GM12878 (cell line): ENCODE measurements around the gene KCNC1. TPM values are rescaled to one million over a fixed set of nuclear protein-coding genes. Genes with fewer than 3 reads are reported as not detected.

ENCODE experiments used
- ATAC-seq: fragments of 200-7000 bp; cut with Tn5 transposase; 3 replicates; pipeline ENCODE4 v1.9.1; 2020; ENCODE audit warnings: mild to moderate bottlenecking, moderate library complexity
- BruUV-seq: library from RNA; stranded (reverse); fragments of 400-500 nt; replicated peaks from 2 replicates; lab custom pipeline; 2021; lab: Mats Ljungman, UMichigan
- CTCF ChIA-PET: fragments of 300-600 bp; sonication (Branson Sonifier 250); formaldehyde crosslinking; extraction: SDS; loops from one replicate; lab custom pipeline; 2021; ENCODE audit warnings: inconsistent platforms; lab: Yijun Ruan, JAX
- POLR2A ChIA-PET: fragments of 350-600 bp; formaldehyde crosslinking; extraction: SDS; loops from one replicate; lab custom pipeline; 2021; ENCODE audit warnings: inconsistent platforms; lab: Charles Lee
- RAD21 ChIA-PET: fragments of 300-600 bp; sonication (Branson Sonifier 250); formaldehyde crosslinking; loops from one replicate; lab custom pipeline; 2023; ENCODE audit warnings: antibody characterized with exemption; ENCODE audit not compliant: unreplicated experiment; lab: Charles Lee
- SMC1A ChIA-PET: fragments of 300-600 bp; sonication (Branson Sonifier 250); formaldehyde crosslinking; loops from one replicate; lab custom pipeline; 2023; ENCODE audit not compliant: unreplicated experiment, uncharacterized antibody; lab: Charles Lee
- DNase-seq: peaks from one replicate; pipeline ENCODE4 v3.0.0-alpha.2; 2011; ENCODE audit warnings: low read depth, low spot score
- FAIRE-seq: peaks from 3 replicates; lab custom pipeline; 2011; peaks lifted over from hg19 to GRCh38; lab: Jason Lieb, UNC
- H2AFZ ChIP-seq: 2 replicates; pipeline ENCODE4 v1.6.0; 2011; ENCODE audit warnings: low read depth, low read length, control low read depth; ENCODE audit not compliant: control insufficient read depth
- H3K27ac ChIP-seq: 2 replicates; pipeline ENCODE4 v1.5.1; 2011; ENCODE audit warnings: control low read depth; ENCODE audit not compliant: control insufficient read depth, insufficient read depth
- H3K27me3 ChIP-seq, 2 experiments: replicated peaks in 1 of 2; 2 replicates each; pipeline versions ENCODE4 v1.6.0 to v1.6.1; 2011; ENCODE audit warnings: low read length in 1 of 2; ENCODE audit not compliant: control insufficient read depth in 2 of 2, insufficient read depth in 2 of 2
- H3K36me3 ChIP-seq, 2 experiments: 2 replicates each; pipeline ENCODE4 v1.5.1; 2011; ENCODE audit warnings: low read length in 1 of 2; ENCODE audit not compliant: control insufficient read depth in 2 of 2, insufficient read depth in 2 of 2
- H3K4me1 ChIP-seq: 2 replicates; pipeline ENCODE4 v1.6.1; 2011; ENCODE audit warnings: mild to moderate bottlenecking, low read length, moderate library complexity, mixed read lengths; ENCODE audit not compliant: control insufficient read depth, insufficient read depth
- H3K4me2 ChIP-seq: 2 replicates; pipeline ENCODE4 v1.6.0; 2011; ENCODE audit warnings: control low read depth; ENCODE audit not compliant: control insufficient read depth, insufficient read depth
- H3K4me3 ChIP-seq: fragments of 200-600 bp; sonication (generic); 2 replicates; pipeline ENCODE4 v1.5.1; 2016
- H3K79me2 ChIP-seq: 2 replicates; pipeline ENCODE4 v1.6.0; 2011; ENCODE audit warnings: low read length; ENCODE audit not compliant: control insufficient read depth, insufficient read depth
- H3K9ac ChIP-seq: 2 replicates; pipeline ENCODE4 v1.8.0; 2011; ENCODE audit warnings: low read length, control low read depth, mixed read lengths; ENCODE audit not compliant: control insufficient read depth, insufficient read depth
- H3K9me3 ChIP-seq: replicated peaks from 3 replicates; pipeline ENCODE4 v1.5.1; 2011; ENCODE audit warnings: mild to moderate bottlenecking, low read length; ENCODE audit not compliant: control insufficient read depth, insufficient read depth
- H4K20me1 ChIP-seq: 2 replicates; pipeline ENCODE4 v1.6.0; 2011; ENCODE audit not compliant: control insufficient read depth, insufficient read depth
- CHD2 ChIP-seq: IDR thresholded peaks from 2 replicates; pipeline ENCODE4 v1.6.1; 2011; ENCODE audit warnings: low read depth, low read length, improper control_type of control experiment, borderline replicate concordance
- FOS ChIP-seq: IDR thresholded peaks from 3 replicates; pipeline ENCODE4 v1.6.1; 2011; ENCODE audit warnings: borderline replicate concordance; ENCODE audit not compliant: insufficient read length; ENCODE audit errors: extremely low read depth
- HDGF ChIP-seq: fragments of 450-650 bp; IDR thresholded peaks from 2 replicates; pipeline ENCODE4 v1.6.1; 2016; ENCODE audit warnings: antibody characterized with exemption
- KAT2A ChIP-seq: conservative IDR thresholded peaks from 2 replicates; pipeline ENCODE4 v1.6.1; 2011; ENCODE audit warnings: low read depth, low read length; ENCODE audit not compliant: control insufficient read depth
- KDM1A ChIP-seq: fragments of 200-600 bp; sonication (generic); IDR thresholded peaks from 2 replicates; pipeline ENCODE4 v1.6.1; 2016; ENCODE audit warnings: borderline replicate concordance
- KLF5 ChIP-seq: fragments of 450-650 bp; IDR thresholded peaks from 2 replicates; pipeline ENCODE4 v1.6.1; 2014; ENCODE audit warnings: mild to moderate bottlenecking; ENCODE audit not compliant: partially characterized antibody
- MYC ChIP-seq: IDR thresholded peaks from 2 replicates; pipeline ENCODE4 v1.6.1; 2011; ENCODE audit warnings: mild to moderate bottlenecking, low read length, moderate library complexity, inconsistent platforms; ENCODE audit not compliant: insufficient read depth, insufficient replicate concordance, insufficient read length, severe bottlenecking
- NR2C1 ChIP-seq: fragments of 450-650 bp; IDR thresholded peaks from 2 replicates; pipeline ENCODE4 v1.6.1; 2017; ENCODE audit warnings: antibody characterized with exemption, mild to moderate bottlenecking, moderate library complexity
- PAX8 ChIP-seq: fragments of 450-650 bp; IDR thresholded peaks from 2 replicates; pipeline ENCODE4 v1.6.1; 2017; ENCODE audit warnings: mild to moderate bottlenecking, moderate library complexity
- SMARCA5 ChIP-seq: fragments of 450-650 bp; IDR thresholded peaks from 2 replicates; pipeline ENCODE4 v1.6.1; 2017; ENCODE audit warnings: mild to moderate bottlenecking
- STAT3 ChIP-seq: IDR thresholded peaks from 2 replicates; pipeline ENCODE4 v1.6.1; 2011; ENCODE audit warnings: low read depth, low read length, improper control_type of control experiment
- YBX1 ChIP-seq: fragments of 450-650 bp; IDR thresholded peaks from 2 replicates; pipeline ENCODE4 v1.6.1; 2016; ENCODE audit warnings: antibody characterized with exemption
- ZNF24 ChIP-seq: fragments of 450-650 bp; IDR thresholded peaks from 2 replicates; pipeline ENCODE4 v1.6.1; 2017; ENCODE audit warnings: antibody characterized with exemption, mild to moderate bottlenecking
- ZNF274 ChIP-seq: IDR thresholded peaks from one replicate; pipeline ENCODE4 v1.8.0; 2011; ENCODE audit not compliant: insufficient read length, insufficient read depth
- ZNF622 ChIP-seq: fragments of 450-650 bp; IDR thresholded peaks from 2 replicates; pipeline ENCODE4 v1.6.1; 2017; ENCODE audit warnings: mild to moderate bottlenecking, inconsistent platforms
- WGBS: methylation state at CpG from one replicate; pipeline ENCODE4 v1.1.6; 2016; ENCODE audit warnings: low lambda C conversion rate; ENCODE audit not compliant: insufficient replicate concordance, insufficient coverage; ENCODE audit errors: missing lambda C conversion rate; 5-methylcytosine and 5-hydroxymethylcytosine counted together
- in situ Hi-C: fragments of 300-500 bp; cut with MboI; formaldehyde crosslinking; loops from 9 replicates; pipeline ENCODE4 v1.14.3; 2018; ENCODE audit warnings: mixed read lengths
- intact Hi-C: fragments of 100-400 bp; cut with micrococcal nuclease; formaldehyde crosslinking; loops from one replicate; pipeline ENCODE4 v1.14.2; 2022; ENCODE audit not compliant: unreplicated experiment
- polyA plus RNA-seq, 11 experiments: library from polyadenylated mRNA; depleted of rRNA in 4 of 11; unstranded in 6 of 11; stranded (reverse) in 5 of 11; fragments of >200 nt; fragmentation: Nextera tagmentation in 4 of 11; fragmentation: Illumina TruSeq in 1 of 11; extraction: Ambion mirVana in 4 of 11; extraction: Trizol in 1 of 11; gene quantifications; 1 replicate in 1 of 11; 2 replicates in 10 of 11; pipeline versions ENCODE4 v1.2.1 to v1.2.3, GENCODE V29; 2011 to 2016; ENCODE audit warnings: inconsistent platforms in 2 of 11, missing spikeins in 2 of 11, low read depth in 1 of 11
- total RNA-seq, 4 experiments: library from RNA; depleted of rRNA in 3 of 4; stranded (reverse); fragments of >200 nt in 3 of 4; fragmentation: Illumina TruSeq in 1 of 4; extraction: Trizol in 1 of 4; gene quantifications; 2 replicates each; pipeline versions ENCODE4 v1.2.1 to v1.2.3, GENCODE V29; 2013 to 2021
- TF ChIP-seq, protein P1 (sequence below): fragments of 450-650 bp; IDR thresholded peaks from 2 replicates; pipeline ENCODE4 v1.6.1; 2018; ENCODE audit warnings: mild to moderate bottlenecking, low read depth, moderate library complexity; ENCODE audit not compliant: partially characterized antibody
- TF ChIP-seq, protein P2 (sequence below): IDR thresholded peaks from 2 replicates; pipeline ENCODE4 v1.6.1; 2011; ENCODE audit warnings: borderline replicate concordance, low read depth, mild to moderate bottlenecking, moderate library complexity, mixed read lengths, low read length; ENCODE audit not compliant: insufficient read depth; ENCODE audit errors: extremely low read length
- TF ChIP-seq, protein P3 (sequence below): IDR thresholded peaks from 2 replicates; pipeline ENCODE4 v1.6.1; 2012; ENCODE audit warnings: low read depth, low read length, improper control_type of control experiment

Gene KCNC1
- total and polyA plus RNA-seq, 10 of the 15 experiments (the other 5 are each of a cell fraction or from before 2014, with no cell fraction given), result 0.27 to 0.34 TPM; not detected in 8

DNA sequence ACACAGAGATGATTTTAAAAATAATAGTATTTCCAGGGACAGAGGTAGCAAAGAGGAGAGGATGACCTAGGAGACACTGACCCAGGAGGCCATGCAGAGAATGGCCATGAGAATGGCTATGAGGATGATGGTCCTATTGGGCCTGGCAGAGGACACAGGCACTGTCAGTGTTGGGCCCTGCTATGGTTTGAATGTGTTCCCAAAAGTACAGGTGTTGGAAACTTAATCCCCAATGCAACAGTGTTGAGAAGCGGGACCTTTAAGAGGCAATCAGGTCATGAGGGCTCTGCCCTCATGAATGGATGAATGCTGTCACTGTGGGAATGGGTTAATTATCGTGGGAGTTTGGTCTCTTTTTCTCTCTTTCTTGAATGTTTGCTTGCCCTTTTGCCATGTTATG, 61.6 kb downstream of the KCNC1 start:
- Histone ChIP-seq H2AFZ (no peak overlapping the region), H3K79me2 (no peaks in the 10 kb centered on the region), H3K9me3 (no peaks in the 10 kb centered on the region), H3K4me1 (no peaks in the 10 kb centered on the region), H3K9ac (no peak overlapping the region), H3K27me3 (no peaks in the 10 kb centered on the region), H3K36me3 (no peaks in the 10 kb centered on the region), H4K20me1 (no peaks in the 10 kb centered on the region), H3K27ac (no peak overlapping the region), H3K4me2 (no peak overlapping the region), H3K4me3 (no peak overlapping the region)
- ChIA-PET CTCF (no interaction called here), POLR2A (no interaction called here), RAD21 (no interaction called here), SMC1A (no interaction called here)
- 90% methylated on average over 2 of the region's 2 CpGs for WGBS
- FAIRE-seq, result no peak
- TF ChIP-seq, protein P1, sequence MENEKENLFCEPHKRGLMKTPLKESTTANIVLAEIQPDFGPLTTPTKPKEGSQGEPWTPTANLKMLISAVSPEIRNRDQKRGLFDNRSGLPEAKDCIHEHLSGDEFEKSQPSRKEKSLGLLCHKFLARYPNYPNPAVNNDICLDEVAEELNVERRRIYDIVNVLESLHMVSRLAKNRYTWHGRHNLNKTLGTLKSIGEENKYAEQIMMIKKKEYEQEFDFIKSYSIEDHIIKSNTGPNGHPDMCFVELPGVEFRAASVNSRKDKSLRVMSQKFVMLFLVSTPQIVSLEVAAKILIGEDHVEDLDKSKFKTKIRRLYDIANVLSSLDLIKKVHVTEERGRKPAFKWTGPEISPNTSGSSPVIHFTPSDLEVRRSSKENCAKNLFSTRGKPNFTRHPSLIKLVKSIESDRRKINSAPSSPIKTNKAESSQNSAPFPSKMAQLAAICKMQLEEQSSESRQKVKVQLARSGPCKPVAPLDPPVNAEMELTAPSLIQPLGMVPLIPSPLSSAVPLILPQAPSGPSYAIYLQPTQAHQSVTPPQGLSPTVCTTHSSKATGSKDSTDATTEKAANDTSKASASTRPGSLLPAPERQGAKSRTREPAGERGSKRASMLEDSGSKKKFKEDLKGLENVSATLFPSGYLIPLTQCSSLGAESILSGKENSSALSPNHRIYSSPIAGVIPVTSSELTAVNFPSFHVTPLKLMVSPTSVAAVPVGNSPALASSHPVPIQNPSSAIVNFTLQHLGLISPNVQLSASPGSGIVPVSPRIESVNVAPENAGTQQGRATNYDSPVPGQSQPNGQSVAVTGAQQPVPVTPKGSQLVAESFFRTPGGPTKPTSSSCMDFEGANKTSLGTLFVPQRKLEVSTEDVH, result no peak
- TF ChIP-seq ZNF622 (no peak), HDGF (no peak), ZNF274 (no peak), STAT3 (no peak), FOS (no peak), ZNF24 (no peak), NR2C1 (no peak), KAT2A (no peak), KLF5 (no peak), YBX1 (no peak), PAX8 (no peak), MYC (no peak), CHD2 (no peak), KDM1A (no peak), SMARCA5 (no peak)
- TF ChIP-seq, protein P2, sequence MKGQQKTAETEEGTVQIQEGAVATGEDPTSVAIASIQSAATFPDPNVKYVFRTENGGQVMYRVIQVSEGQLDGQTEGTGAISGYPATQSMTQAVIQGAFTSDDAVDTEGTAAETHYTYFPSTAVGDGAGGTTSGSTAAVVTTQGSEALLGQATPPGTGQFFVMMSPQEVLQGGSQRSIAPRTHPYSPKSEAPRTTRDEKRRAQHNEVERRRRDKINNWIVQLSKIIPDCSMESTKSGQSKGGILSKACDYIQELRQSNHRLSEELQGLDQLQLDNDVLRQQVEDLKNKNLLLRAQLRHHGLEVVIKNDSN, result no peak
- TF ChIP-seq, protein P3, sequence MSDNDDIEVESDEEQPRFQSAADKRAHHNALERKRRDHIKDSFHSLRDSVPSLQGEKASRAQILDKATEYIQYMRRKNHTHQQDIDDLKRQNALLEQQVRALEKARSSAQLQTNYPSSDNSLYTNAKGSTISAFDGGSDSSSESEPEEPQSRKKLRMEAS, result no peak
- no TSS peak for BruUV-seq
- no peak for ATAC-seq
- intact Hi-C loops (no loop called here), in situ Hi-C loops (no loop called here)
- DNase-seq, result no peak
